NCI-H69 (cell line): Measurements from ENCODE around the gene OBI1.

Experiments
- DNase-seq: peaks from one replicate; lab custom pipeline; 2025; lab: John Stamatoyannopoulos, UW

OBI1 gene

DNA sequence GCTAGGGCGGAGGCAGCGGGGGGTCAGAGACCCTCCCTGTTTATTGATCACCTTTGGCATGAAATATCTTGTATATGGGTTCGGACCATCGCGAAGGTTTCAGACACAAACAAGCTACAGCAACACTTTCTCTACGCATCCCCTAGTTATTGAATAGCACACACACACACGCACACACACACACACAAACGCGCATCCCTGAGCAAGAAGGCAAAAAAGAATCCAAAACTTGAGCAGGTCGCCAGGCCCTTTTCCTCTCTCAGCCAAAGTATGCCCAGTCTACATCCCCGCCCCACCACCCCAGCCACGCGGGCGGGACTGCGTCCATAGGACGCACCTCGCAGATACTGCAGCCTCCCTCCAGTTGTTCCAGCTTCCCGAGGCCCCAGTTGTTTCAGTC, 71.6 kb downstream of the OBI1 start:
- no peak for DNase-seq

GRCh38 chr13:78586706-78587105, 72.2 kb downstream of the OBI1 start:
- DNase-seq: peak; percentile 7

DNA sequence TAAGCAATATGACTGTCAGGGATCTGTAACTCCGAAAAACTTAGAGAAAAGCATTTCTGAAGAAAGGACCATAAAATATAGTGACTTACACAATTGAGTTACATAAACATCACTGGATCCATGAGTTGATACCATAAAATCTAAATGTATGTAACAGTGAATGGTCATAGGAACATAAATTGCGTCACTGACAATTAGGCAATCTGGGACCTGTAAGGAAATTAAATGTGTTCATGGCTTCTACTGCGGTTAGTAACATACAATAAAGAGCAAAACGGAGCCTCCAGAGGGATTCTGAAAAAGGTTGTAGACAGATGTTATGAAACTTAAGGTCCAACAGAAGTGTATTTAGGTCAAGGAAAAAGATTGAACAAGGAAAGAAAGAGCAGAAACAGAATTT, 82.7 kb downstream of the OBI1 start:
- DNase-seq: no peak

DNA sequence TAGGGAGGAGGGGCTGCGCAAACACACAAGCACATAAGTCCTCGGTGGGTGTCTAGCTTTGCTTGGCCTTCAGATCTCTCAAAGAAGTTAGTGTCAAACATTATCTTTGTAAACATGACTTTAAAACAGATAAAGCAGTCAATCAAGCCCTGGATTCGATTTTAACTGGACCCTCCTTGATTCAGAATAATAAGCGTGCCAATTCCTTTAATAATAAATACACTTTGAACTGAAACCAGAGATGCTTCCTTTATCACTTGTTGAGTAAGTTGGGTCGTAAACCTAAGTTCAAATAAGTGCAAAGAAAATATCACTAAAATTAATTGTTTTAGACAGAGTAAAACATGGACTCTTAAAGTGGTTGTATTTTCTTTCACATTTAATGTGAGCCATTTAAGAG, 86.5 kb downstream of the OBI1 start:
- DNase-seq: no peak

DNA sequence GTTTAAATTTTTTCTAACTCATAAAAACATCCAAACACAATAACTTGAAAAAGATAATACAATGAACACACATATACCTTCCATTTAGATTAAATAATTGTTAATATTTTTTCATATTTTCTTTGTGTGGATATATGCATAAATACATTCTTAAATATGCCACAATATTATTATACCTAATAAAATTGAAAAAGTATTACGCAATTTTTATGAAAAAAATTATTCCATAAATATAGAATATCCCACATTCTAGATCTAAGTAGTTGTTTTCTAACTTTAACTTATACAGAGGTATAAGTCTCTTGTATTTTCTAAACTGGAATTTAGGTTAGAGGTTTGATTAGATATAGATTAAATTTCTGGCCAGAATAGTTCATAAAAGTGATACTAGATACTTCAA, 89.9 kb downstream of the OBI1 start:
- DNase-seq: no peak

- DNase-seq: no peak
Measured at GRCh38 chr13:78566631-78567030, 92.3 kb downstream of the OBI1 start.
